ENCODE data around the gene TSEN54.
"Not testable (repeated sequence)": the region's sequence is repeated elsewhere in the genome, so short reads cannot be mapped to it uniquely, and the experiment has no call there.

The TSEN54 gene

DNA sequence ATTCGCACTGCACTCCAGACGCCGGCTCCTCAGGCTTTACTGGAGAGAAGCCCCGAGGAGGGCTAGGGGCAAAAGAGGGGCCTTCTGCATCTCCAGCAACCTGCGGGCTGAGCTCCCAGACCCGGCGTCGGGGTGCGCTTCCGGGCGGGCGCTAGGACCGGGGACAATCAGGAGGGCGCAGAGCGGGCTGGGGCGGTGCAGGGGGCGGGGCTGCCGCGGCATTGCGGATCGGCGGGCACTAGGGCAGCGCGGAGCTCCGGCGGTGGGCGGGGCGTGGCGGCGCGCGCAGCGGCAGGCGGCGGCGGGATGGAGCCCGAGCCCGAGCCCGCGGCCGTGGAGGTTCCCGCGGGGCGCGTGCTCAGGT, at the start of gene TSEN54:
Gene TSEN54 (plus strand): TSS at position 274 of the 364 bp plus-strand sequence. CDS start 33 bp downstream, at position 307.
- DNase-seq (ENCODE audit: low spot score): peak; percentile 89

DNA sequence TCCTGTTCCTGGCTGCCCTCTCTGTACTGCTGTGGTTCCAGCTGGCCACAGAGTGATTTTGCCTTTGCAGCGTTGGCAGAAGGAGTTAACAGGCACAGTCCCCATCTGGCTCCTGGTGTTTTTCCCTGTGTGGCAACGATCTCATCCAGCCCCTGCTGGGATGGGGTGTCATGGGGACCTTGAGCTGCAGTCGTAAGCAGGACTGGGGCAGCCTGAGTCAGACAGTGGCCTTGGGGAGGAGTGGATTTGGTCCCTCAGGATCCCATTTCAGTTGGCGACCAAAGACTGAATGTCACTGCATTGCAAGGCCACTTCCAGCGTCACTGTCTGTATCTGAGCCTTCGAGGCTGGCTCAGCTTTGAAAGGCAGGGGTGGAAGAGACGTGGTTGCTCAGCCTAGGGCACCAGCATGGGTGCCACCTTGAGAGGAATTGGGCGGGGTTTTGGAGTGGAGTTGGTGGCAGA, 48.0 kb upstream of the TSEN54 start:
- no peak for DNase-seq (ENCODE audit: low spot score)

DNA sequence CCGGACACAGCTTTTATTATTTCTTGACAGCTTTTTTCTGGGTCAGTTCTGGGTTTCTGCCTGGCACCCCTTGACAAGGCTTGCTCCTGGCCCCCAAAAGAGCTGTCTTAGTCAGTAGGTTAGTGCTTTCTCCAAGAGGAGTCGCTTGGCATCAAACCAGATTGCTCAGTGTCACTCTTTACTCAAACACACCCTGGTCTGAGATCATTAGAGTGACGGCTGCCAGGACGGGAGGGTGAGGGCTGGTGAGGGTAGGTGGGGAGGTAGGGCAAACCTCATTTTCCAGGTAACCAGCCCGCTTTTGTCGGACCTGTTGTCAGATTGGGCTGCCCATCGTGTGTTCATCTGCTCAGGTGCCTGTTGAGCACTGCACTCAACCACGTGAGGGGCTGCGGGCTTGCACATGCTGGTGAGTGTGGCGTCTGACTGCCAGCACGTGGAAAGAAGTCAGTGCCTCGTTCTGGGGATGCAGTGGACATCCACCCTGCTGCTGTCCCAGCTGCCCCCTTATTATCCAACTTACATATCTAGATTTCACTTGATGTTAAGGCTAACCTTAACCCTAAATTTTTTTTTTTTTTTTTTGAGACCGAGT, 47.5 kb upstream of the TSEN54 start:
- DNase-seq (ENCODE audit: low spot score): no peak

DNA sequence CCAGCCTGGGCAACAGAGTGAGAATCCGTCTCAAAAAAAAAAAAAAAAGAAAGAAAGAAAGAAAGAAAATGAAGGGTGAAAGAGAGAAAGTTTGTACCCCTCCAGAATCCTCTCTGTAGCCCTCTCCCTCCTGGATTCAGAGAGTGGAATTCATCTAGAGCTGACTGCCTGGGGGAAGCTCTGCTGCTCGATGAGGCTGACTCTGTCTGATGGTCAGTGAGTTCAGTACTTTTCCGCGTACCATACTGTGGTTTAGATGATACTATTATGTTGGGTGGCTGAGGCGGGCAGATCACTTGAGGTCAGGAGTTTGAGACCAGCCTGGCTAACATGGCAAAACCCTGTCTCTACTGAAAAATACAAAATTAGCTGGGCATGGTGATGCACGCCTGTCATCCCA, 45.1 kb upstream of the TSEN54 start:
- no peak for DNase-seq (ENCODE audit: low spot score)

DNA sequence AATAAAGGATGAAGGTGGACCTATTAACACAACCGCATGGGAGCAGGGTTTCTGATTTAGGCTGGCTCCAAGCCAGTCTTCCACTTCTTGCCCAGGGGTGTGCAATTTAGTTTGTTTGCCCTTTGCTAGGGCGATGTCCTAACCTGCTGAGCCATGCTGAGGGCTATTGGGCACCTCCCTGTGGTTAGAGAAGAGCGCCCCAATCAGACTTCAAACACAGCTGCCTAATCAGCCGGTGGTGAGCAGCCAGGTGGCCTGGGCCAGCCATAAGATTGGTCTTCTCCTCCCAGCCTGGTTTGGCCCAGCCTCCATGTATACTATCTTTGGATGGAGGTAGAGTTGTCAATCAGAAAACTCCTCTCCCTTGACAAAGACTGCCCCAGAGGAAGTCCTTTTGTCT, 44.2 kb upstream of the TSEN54 start:
- no peak for DNase-seq (ENCODE audit: low spot score)

DNA sequence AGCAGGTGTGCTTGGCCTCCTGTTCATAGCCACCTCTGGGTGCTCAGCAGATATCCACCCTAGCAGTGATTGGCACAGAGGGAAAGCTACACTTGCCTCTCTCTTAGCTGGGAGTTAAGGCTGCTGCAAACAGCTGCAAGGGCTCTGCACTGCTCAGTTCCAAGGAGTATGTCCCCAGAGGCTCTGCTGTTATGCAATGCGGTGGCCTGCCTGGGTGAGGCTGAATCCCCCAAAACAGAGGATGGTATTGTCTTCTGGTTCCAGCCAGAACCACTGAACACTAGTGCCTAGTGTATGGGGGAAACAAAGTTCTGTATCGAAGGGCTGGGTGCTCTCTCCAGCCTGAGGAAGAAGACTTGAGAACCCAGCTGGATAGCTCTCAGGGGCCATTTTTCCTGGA, 43.1 kb upstream of the TSEN54 start:
- peak; percentile 55 for DNase-seq (ENCODE audit: low spot score)

DNA sequence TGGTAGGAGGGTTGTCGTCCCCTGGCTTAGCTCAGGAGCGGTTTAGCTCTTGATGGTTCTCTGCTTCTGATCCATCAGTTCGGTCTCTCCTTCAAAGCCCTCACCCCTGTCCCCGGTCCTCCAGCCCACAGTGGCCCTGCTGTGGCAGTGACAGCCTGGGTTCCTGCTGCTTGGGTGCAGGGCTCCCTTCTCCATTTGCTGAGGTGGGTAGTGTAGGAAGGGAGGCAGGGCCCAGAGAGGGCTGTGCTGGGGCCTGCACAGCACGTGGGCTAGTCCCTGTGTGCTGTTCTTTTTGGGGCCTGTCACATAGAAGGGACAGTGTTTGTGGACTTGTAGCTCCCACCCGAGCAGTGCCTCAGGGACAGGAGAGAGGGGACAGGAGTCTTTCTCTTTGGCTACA, 41.6 kb upstream of the TSEN54 start:
- no peak for DNase-seq (ENCODE audit: low spot score)

DNA sequence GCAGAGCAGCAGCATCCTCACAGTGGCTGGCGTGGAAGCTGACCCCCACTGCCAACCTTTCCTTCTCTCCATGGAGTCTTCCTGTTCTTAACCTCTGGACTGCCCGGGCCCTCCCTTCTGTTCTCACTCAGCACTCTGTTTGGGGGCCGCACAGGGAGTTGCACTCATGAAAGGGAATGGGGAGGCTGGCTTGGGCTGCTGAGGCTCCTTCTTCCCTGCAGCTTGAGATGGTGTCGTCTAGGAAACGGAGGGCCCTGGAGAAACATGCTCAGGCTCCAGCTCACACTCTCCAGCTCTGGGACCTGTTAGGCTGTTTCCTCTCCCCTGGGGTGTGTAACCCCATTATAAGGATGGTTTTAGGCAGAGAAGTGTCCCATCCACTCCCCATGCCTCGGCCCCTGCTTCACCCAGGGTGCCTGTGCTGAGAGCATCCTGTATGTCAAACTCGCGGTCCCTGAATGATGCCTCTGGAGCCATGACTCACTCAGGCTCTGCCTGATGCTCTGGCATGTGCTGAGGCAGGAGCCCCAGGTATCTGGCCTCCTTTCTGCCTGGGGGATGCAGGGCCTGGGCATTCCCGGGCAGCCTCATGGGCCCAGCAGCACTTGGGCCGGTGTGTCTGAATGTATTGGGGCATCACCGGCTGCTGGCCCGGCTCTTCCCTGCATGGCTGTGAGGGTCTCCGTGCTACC, 41.0 kb upstream of the TSEN54 start:
- DNase-seq (ENCODE audit: low spot score): no peak

DNA sequence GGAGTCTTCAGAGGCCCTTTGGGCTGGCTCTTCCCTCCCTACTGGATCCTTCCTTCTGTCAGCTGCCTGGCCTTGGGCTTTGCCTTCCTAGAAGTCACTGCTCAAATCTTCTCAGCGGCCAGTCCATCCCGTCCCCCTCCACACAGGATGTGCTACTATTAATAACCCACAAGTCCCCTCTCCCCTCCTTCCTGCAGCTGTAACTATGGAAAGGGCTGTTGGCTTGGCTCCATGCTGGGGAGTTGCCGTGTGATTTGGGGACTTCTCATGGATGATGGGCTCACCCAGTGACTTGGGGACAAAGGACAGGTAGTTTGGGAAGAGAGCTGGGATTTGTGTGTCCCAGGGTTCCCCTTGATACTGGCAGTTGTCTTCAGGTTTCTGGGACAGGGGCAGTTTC, 40.5 kb upstream of the TSEN54 start:
- DNase-seq (ENCODE audit: low spot score): no peak

DNA sequence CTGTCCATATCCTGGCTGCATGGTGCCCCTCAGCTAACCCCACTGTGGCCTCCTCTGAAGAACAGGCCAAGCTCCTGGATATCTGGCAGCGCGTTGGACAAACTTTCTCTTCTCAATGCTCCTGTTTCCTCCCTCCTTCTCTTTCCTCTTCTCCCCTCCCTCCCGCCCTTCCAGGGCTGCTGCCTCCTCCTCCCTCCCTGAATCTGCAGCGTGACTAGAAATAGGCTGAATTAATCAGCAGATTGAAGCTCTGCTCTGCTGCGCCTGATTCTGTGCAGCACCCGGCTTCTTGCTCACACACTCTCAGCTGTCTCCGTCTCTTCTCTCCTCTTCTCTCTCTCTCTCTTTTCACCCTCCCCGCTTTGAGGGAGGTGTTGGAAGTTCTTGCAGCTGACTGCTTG, 40.1 kb upstream of the TSEN54 start:
- no peak for DNase-seq (ENCODE audit: low spot score)

DNA sequence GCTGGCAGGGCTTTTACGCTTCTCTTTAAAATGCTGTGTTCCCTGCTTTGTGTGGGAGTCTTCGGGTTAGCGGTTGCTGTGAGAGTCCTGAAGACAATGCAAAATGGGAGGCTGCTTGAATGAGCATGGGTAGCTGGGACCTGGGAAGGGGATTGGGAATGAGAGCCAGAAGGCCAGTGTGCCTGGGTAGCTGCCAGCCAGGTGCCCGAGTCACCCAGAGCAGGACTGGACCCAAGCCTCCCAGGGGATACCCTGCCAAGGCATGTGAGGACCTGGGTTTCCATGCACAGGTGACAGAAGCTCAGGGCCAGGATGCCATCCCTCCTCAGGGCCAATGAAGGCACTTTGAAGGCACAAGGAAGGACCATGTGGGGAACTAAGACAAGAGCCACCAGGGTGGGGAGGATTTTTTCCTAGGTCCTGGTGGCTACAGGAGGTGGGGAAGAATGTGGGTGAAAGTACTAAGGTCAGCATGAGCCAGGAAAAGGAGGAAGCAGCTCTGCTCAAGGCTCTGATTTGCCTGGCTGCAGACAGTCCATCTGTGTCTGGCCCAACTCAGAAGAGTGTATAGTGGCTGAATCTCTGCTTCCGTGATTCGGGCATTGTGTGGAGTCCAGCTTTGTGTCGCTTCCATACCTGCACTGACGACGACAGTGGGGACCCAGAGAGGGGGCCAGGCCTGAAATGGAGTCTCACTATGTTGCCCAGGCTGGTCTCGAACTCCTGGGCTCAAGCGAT, 39.4 kb upstream of the TSEN54 start:
- no peak for DNase-seq (ENCODE audit: low spot score)

DNA sequence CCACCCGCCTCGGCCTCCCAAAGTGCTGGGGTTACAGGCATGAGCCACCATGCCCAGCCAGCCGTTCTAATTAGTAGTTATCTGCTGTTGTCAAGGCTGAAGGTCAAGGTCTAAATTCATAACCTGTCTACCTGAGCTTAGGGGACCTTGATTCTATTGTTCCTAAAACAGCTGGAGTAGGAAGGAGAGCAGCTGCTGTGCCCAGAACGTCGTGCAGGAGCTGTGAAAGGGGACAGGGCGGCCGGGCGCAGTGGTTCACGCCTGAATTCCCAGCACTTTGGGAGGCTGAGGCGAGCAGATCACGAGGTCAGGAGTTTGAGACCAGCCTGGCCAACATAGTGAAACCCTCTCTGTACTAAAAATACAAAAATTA, 38.9 kb upstream of the TSEN54 start:
- DNase-seq (ENCODE audit: low spot score): not testable (repeated sequence)

DNA sequence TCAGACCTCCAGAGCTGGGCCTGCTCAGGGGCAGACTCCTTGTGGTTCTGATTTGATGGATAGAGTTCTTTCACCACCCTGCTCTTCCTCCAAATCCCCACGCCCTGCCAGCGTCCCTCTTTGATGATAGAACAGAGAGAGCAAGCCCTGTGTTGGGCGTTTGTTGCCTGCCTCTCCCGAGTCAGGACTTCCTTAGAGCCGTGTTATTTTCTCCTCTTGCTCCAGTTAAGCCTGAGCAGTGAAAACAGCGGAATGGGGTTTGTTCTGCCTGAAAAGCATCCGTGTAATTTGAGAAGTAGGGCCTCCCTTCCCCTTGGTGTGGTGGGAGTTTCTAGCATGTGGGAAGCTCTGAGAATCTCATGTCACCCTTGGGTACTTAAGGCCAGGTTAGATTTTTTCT, 37.8 kb upstream of the TSEN54 start:
- no peak for DNase-seq (ENCODE audit: low spot score)

DNA sequence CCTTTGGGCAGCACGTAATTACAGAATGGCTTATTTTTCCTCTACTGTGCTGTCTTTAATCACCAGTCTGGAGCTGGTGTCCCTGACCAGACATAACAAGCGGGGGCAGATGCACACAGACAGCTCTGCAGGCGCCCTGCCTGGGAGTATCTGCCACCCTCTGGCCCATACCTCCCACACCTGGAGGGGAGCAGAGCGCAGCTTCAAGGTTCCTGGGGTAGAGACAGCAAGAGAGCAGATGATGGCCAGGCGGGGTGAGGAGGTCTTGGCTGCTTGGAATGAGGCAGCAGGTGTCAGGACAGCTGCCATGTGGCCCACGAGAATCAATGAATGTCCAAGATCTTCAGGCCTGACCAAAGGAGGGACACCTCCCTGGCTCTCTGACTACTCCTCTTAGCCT, 36.0 kb upstream of the TSEN54 start:
- no peak for DNase-seq (ENCODE audit: low spot score)

DNA sequence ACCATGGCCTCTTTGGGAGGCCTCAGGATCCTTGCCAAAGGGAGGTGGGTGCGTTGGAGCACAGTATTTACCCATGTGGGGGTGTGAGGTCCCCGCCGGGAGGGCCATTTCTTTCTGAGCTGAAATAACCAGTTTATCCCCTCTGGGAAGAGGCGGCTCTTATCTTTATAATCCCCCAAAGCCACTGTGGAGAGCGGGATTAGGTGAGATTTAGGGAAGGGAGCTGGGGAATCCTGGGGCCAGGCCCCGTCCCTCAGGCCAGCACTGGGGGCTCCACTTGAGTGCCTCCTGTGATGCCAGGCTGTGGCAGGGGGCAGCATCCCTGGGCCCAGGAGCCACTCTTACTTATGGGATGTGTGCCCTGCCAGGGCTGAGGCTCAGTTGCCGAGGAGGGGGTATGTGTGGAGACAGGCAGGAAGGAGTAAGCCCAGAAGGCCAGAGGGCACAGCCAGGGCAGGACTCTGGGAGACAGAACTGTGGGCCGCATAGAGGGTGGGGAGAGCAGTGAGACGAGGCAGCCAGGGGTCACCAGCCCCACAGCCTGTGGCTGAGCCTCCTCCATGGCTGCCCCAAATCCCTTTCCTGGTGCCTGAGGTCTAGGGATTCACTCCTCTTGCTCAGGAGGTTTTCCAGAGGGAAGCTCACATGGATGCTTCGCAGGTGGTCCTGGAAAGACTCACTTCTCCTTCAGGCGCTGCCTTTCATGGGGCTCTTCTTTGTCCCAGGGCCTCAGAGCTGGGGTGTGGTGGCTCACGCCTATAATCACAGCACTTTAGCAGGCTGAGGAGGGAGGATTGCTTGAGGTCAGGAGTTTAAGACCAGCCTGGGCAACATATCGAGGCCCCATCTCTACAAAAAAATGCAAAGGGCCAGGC, 34.9 kb upstream of the TSEN54 start:
- DNase-seq (ENCODE audit: low spot score): no peak

DNA sequence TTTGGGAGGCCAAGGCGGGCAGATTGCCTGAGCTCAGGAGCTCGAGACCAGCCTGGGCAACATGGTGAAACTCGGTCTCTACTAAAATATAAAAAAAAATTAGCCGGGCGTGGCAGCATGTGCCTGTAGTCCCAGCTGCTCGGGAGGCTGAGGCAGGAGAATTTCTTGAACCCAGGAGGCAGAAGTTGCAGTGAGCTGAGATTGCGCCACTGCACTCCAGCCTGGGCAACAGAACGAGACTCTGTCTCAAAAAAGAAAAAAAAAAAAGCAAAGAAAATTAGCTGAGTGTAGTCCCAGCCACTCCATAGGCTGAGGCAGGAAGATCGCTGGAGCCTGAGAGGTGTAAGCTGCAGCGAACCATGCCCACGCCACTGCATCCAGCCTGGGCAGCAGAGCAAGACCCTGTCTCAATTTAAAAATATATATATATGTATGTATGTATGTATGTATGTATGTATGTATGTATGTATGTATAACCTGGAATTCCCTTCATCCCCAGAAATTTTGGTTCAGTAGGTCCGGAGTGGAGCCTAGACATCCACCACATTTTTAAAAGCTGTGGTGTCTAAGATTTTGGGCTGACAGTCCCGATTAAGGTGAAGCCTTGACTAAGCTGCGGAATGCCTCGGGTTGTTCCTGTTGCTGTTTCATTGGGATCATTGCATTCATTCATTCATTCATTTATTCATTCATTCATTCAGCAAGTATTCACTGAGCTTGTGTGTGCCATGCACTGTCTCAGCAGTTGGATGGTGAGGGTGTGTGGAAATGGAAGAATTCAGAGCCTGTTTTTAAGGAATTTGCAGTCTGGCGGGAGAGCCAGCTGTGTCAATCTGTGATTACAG, 34.0 kb upstream of the TSEN54 start:
- DNase-seq (ENCODE audit: low spot score): no peak

DNA sequence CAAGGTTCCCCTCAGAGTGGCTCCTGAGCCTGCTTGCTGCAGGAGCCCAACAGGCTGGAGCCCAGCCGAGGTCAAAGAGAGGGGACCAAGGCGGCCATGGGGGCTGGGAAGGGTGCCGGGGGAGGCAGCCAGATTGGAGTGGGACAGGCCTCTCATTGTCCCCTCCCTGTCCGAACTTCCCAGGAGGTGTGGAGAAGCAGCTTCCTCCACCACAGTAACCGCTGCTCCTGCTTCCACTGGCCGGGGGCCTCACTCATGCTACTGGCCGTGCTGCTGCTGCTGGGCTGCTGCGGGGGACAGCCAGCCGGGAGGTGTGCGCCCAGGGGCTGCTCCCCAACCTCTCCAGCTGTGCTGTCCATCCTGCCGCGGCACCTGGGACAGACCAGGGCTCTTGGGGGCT, 30.6 kb upstream of the TSEN54 start:
- no peak for DNase-seq (ENCODE audit: low spot score)

DNA sequence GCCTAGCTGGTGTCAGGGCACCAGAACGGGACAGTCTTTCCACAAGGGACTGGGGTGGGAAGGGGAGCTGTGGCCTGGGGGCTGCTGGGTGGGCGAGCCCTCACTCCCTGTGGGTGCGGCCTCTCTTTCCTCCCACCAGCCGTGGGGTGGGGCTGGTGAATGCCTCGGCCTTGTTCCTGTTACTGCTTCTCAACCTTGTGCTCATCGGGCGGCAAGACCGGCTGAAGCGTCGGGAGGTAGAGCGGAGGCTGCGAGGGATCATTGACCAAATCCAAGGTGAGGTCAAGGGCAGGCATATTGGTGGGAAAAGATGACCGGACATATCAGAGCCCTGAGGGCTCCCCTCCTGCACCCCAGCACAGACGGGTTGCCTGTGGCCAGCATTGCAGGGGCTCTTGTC, 30.2 kb upstream of the TSEN54 start:
- DNase-seq (ENCODE audit: low spot score): no peak

DNA sequence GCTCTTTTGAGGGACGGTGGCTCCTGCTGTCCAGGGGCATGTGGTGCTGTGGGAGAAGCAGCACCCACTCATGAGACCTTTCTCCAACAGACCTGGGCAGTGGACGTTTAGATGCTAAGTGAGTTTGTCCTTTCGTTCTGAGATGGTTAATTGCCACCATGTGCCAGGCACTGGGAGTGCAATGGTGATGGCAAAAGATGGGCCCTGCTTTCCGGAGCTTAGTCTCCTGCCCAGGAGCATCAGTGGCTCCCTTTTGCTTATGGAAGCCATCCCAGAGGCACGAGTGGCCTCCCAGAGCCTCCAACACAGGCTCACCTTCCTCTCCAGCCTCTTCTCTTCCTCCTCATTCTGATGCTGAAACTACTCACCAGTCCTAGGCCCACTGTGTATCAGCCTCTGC, 29.4 kb upstream of the TSEN54 start:
- no peak for DNase-seq (ENCODE audit: low spot score)

DNA sequence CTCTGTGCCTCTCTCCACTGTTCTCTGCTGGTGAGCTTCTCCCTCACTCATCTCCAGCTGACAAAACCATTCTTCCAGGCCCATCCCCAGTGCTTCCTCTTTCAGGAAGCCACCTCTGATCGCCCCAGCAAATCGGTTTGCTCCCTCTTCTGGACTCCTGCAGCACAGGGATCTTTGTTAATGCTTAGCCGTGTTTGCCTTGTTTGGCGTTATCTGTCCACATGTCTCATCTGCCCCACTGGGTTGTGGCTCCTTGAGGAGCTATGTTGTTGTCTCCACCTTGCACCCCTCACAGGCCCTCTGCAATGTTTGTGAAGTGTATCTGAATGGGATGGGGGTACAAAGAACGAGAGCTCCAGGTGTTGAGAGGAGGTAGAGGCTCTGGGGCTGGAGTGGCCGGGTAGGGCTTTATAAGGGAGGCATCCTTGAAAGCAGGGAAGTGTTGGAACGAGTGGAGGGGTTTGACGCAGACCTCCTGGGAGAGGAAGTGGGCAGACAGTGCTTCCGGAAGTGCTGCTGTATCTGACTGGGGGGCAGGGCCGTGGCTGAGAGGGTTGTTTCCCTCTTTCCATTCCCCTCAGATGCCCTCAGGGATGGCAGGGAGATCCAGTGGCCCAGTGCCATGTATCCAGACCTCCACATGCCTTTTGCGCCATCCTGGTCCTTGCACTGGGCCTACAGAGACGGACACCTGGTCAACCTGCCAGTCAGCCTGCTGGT, 28.8 kb upstream of the TSEN54 start:
- no peak for DNase-seq (ENCODE audit: low spot score)

Measured in COLO829 (cell line).